Neural cell (in vitro differentiated cells): Measurements from ENCODE around the gene UQCC2. TPM values are rescaled to one million over a fixed set of nuclear protein-coding genes. Genes with fewer than 3 reads are reported as not detected.

Experiments
- H2AFZ ChIP-seq: fragments of 200-600, 300-800 bp; sonication (generic), shearing (Covaris generic); 2 replicates; pipeline ENCODE4 v1.6.0; 2014; ENCODE audit warnings: low read depth, mild to moderate bottlenecking, antibody characterized with exemption, low read length, moderate library complexity
- H3F3A ChIP-seq: fragments of 200-600 bp; shearing (Covaris generic); 2 replicates; pipeline ENCODE4 v1.6.1; 2016; ENCODE audit warnings: mild to moderate bottlenecking, moderate library complexity, mixed read lengths, antibody characterized with exemption, low read length; ENCODE audit not compliant: insufficient read depth, poor library complexity, severe bottlenecking
- H3K27ac ChIP-seq: fragments of 200-600, 300-800 bp; sonication (generic), shearing (Covaris generic); 2 replicates; pipeline ENCODE4 v1.5.1; 2014; ENCODE audit warnings: mild to moderate bottlenecking, low read length, moderate library complexity
- H3K27me3 ChIP-seq: fragments of 300-800, 200-600 bp; sonication (generic), shearing (Covaris generic); 2 replicates; pipeline ENCODE4 v1.6.0; 2014; ENCODE audit warnings: mild to moderate bottlenecking, low read depth, low read length, moderate library complexity; ENCODE audit not compliant: insufficient read depth
- H3K36me3 ChIP-seq: fragments of 300-800, 200-600 bp; sonication (generic), shearing (Covaris generic); 2 replicates; pipeline ENCODE4 v1.5.1; 2014; ENCODE audit warnings: mild to moderate bottlenecking, antibody characterized with exemption, low read length, moderate library complexity; ENCODE audit not compliant: insufficient read depth
- H3K4me2 ChIP-seq: fragments of 300-800, 200-600 bp; sonication (generic), shearing (Covaris generic); 2 replicates; pipeline ENCODE4 v1.6.0; 2014; ENCODE audit warnings: mild to moderate bottlenecking, low read length
- H3K4me3 ChIP-seq: fragments of 300-800, 200-600 bp; sonication (generic), shearing (Covaris generic); 2 replicates; pipeline ENCODE4 v1.5.1; 2014; ENCODE audit warnings: mild to moderate bottlenecking, low read length, moderate library complexity
- H3K79me2 ChIP-seq: fragments of 200-600 bp; shearing (Covaris generic); replicated peaks from 2 replicates; pipeline ENCODE4 v1.6.0; 2014; ENCODE audit warnings: mild to moderate bottlenecking, low read length, moderate library complexity; ENCODE audit not compliant: insufficient read depth
- H3K9ac ChIP-seq: fragments of 300-800, 200-600 bp; sonication (generic), shearing (Covaris generic); 2 replicates; pipeline ENCODE4 v1.6.1; 2016; ENCODE audit warnings: mild to moderate bottlenecking, low read length, mixed read lengths
- H3K9me2 ChIP-seq: fragments of 200-600 bp; shearing (Covaris generic); 2 replicates; pipeline ENCODE4 v1.6.1; 2016; ENCODE audit warnings: mild to moderate bottlenecking, low read length, mixed read lengths; ENCODE audit not compliant: insufficient read depth
- H3K9me3 ChIP-seq: fragments of 200-600, 300-800 bp; sonication (generic), shearing (Covaris generic); 2 replicates; pipeline ENCODE4 v1.6.1; 2016; ENCODE audit warnings: mild to moderate bottlenecking, mixed run types, low read length, moderate library complexity, mixed read lengths
- H4K20me1 ChIP-seq: fragments of 200-600 bp; shearing (Covaris generic); 2 replicates; pipeline ENCODE4 v1.6.1; 2016; ENCODE audit warnings: mild to moderate bottlenecking, mixed run types; ENCODE audit not compliant: insufficient read depth
- EP300 ChIP-seq: fragments of 450-650 bp; conservative IDR thresholded peaks from 2 replicates; pipeline ENCODE4 v1.6.1; 2014; ENCODE audit warnings: antibody characterized with exemption, mild to moderate bottlenecking, moderate library complexity; ENCODE audit not compliant: poor library complexity, severe bottlenecking
- EZH2 ChIP-seq: fragments of 200-600, 300-800 bp; shearing (Covaris generic), sonication (generic); IDR thresholded peaks from 2 replicates; pipeline ENCODE4 v1.6.1; 2014; ENCODE audit warnings: antibody characterized with exemption, low read length, borderline replicate concordance, mild to moderate bottlenecking; ENCODE audit not compliant: insufficient read depth, poor library complexity, severe bottlenecking
- MXI1 ChIP-seq: fragments of 450-650 bp; conservative IDR thresholded peaks from 2 replicates; pipeline ENCODE4 v1.6.1; 2014; ENCODE audit warnings: antibody characterized with exemption, mild to moderate bottlenecking; ENCODE audit not compliant: poor library complexity, severe bottlenecking
- POLR2AphosphoS5 ChIP-seq: IDR thresholded peaks from 2 replicates; pipeline ENCODE4 v1.6.1; 2012
- RAD21 ChIP-seq: fragments of 450-650 bp; conservative IDR thresholded peaks from 2 replicates; pipeline ENCODE4 v1.6.1; 2014; ENCODE audit warnings: antibody characterized with exemption, mild to moderate bottlenecking, moderate library complexity
- SMC3 ChIP-seq: fragments of 450-650 bp; conservative IDR thresholded peaks from 2 replicates; pipeline ENCODE4 v1.6.1; 2014; ENCODE audit warnings: antibody characterized with exemption, mild to moderate bottlenecking, moderate library complexity; ENCODE audit not compliant: poor library complexity
- TAF1 ChIP-seq: IDR thresholded peaks from 2 replicates; pipeline ENCODE4 v1.6.1; 2012; ENCODE audit warnings: low read depth
- polyA plus RNA-seq: library from polyadenylated mRNA; depleted of rRNA; stranded (reverse); fragments of >200 nt; gene quantifications from 2 replicates; pipeline ENCODE4 v1.2.3, GENCODE V29; 2014
- TF ChIP-seq, protein P1 (sequence below): fragments of 450-650 bp; IDR thresholded peaks from 2 replicates; pipeline ENCODE4 v1.5.1; 2014; ENCODE audit warnings: antibody characterized with exemption, mild to moderate bottlenecking, moderate library complexity; ENCODE audit not compliant: poor library complexity, severe bottlenecking
- TF ChIP-seq, protein P2 (sequence below): IDR thresholded peaks from 2 replicates; pipeline ENCODE4 v1.6.1; 2012; ENCODE audit warnings: borderline replicate concordance

The UQCC2 gene
- polyA plus RNA-seq, 1 donor from 2014 or later: 123 TPM

DNA sequence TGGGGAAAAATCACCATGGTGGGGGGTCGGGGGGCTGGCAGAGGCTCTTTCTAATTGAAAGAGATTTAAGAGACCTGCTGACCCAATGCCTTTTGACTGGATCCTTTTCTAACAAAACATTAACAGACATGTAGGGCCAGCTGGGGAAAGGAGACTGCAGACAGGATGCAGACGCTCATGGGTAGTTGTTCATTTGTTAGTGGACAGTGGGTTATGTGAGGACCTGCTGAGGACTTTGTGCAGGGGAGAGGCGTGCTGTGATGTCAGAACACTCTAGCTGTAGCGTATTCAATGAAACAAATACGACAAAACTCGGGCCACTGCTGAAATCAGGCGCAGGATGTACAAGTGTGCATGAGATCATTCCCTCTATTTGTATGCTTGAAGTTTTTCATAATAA lies 34.0 kb upstream of the UQCC2 start:
- H3F3A ChIP-seq: no peaks in the 10 kb centered on the region
- H3K4me3 ChIP-seq: no peak overlapping the region
- no peaks in the 10 kb centered on the region for H3K36me3 ChIP-seq
- no peaks in the 10 kb centered on the region for H3K79me2 ChIP-seq
- TF ChIP-seq, protein P1, sequence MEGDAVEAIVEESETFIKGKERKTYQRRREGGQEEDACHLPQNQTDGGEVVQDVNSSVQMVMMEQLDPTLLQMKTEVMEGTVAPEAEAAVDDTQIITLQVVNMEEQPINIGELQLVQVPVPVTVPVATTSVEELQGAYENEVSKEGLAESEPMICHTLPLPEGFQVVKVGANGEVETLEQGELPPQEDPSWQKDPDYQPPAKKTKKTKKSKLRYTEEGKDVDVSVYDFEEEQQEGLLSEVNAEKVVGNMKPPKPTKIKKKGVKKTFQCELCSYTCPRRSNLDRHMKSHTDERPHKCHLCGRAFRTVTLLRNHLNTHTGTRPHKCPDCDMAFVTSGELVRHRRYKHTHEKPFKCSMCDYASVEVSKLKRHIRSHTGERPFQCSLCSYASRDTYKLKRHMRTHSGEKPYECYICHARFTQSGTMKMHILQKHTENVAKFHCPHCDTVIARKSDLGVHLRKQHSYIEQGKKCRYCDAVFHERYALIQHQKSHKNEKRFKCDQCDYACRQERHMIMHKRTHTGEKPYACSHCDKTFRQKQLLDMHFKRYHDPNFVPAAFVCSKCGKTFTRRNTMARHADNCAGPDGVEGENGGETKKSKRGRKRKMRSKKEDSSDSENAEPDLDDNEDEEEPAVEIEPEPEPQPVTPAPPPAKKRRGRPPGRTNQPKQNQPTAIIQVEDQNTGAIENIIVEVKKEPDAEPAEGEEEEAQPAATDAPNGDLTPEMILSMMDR: no peak
- no peak for TF ChIP-seq POLR2AphosphoS5
- TF ChIP-seq, protein P2, sequence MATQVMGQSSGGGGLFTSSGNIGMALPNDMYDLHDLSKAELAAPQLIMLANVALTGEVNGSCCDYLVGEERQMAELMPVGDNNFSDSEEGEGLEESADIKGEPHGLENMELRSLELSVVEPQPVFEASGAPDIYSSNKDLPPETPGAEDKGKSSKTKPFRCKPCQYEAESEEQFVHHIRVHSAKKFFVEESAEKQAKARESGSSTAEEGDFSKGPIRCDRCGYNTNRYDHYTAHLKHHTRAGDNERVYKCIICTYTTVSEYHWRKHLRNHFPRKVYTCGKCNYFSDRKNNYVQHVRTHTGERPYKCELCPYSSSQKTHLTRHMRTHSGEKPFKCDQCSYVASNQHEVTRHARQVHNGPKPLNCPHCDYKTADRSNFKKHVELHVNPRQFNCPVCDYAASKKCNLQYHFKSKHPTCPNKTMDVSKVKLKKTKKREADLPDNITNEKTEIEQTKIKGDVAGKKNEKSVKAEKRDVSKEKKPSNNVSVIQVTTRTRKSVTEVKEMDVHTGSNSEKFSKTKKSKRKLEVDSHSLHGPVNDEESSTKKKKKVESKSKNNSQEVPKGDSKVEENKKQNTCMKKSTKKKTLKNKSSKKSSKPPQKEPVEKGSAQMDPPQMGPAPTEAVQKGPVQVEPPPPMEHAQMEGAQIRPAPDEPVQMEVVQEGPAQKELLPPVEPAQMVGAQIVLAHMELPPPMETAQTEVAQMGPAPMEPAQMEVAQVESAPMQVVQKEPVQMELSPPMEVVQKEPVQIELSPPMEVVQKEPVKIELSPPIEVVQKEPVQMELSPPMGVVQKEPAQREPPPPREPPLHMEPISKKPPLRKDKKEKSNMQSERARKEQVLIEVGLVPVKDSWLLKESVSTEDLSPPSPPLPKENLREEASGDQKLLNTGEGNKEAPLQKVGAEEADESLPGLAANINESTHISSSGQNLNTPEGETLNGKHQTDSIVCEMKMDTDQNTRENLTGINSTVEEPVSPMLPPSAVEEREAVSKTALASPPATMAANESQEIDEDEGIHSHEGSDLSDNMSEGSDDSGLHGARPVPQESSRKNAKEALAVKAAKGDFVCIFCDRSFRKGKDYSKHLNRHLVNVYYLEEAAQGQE: no peak
- TF ChIP-seq SMC3: no peak
- no peak for TF ChIP-seq RAD21
- TF ChIP-seq EP300: no peak
- TF ChIP-seq TAF1: no peak
- no peak for TF ChIP-seq EZH2
- no peak for TF ChIP-seq MXI1
- H3K27ac ChIP-seq: no peak overlapping the region
- H4K20me1 ChIP-seq: no peaks in the 10 kb centered on the region
- no peak overlapping the region for H2AFZ ChIP-seq
- H3K9ac ChIP-seq: no peak overlapping the region
- H3K9me2 ChIP-seq: no peaks in the 10 kb centered on the region
- no peaks in the 10 kb centered on the region for H3K27me3 ChIP-seq
- no peak overlapping the region for H3K4me2 ChIP-seq
- no peaks in the 10 kb centered on the region for H3K9me3 ChIP-seq

DNA sequence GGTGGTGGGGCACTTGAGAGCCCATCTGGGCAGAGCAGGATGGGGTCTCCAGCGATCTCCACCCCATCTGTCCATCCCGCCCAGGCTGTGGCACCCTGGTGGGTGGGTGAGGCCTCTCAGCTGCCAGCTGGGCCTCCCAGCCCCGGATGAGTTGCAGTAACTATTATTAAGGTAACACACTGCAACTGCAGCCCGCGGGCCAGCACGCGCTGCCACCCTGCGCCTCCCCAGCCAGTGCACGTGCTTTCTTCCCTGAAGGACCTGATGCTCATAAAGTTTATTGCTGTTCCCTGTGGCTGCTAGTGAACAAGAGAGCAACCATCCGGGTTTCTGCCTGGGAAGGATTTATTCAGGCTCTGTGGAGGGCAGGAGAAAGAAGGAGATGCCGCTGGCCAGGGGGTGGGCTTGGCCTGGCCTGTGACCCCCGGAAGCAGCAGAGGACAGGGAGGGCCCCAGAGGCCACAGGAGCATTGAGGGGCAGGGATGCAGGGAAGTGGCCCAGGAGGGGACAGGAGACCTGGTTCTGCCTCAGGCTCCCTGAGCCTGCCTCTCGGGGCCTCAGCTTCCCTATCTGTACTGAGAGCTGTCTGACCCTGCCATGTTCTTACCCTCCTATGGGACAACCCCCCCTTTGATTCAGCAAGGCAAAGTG lies 33.5 kb upstream of the UQCC2 start:
- no peak overlapping the region for H3K4me2 ChIP-seq
- no peaks in the 10 kb centered on the region for H3K9me2 ChIP-seq
- H3F3A ChIP-seq: no peaks in the 10 kb centered on the region
- TF ChIP-seq, protein P1: no peak
- TF ChIP-seq TAF1: no peak
- TF ChIP-seq, protein P2: no peak
- no peak for TF ChIP-seq SMC3
- TF ChIP-seq EZH2: no peak
- TF ChIP-seq RAD21: no peak
- TF ChIP-seq MXI1: no peak
- TF ChIP-seq POLR2AphosphoS5: no peak
- no peak for TF ChIP-seq EP300
- H3K27me3 ChIP-seq: no peaks in the 10 kb centered on the region
- no peaks in the 10 kb centered on the region for H3K9me3 ChIP-seq
- no peaks in the 10 kb centered on the region for H3K36me3 ChIP-seq
- no peaks in the 10 kb centered on the region for H3K79me2 ChIP-seq
- no peak overlapping the region for H3K9ac ChIP-seq
- no peak overlapping the region for H3K27ac ChIP-seq
- no peak overlapping the region for H3K4me3 ChIP-seq
- no peak overlapping the region for H2AFZ ChIP-seq
- no peaks in the 10 kb centered on the region for H4K20me1 ChIP-seq
